Measurements from ENCODE around the gene EIF6. TPM values are rescaled to one million over a fixed set of nuclear protein-coding genes. Genes with fewer than 3 reads are reported as not detected.

Gene EIF6
- total and polyA plus RNA-seq, 9 of the 15 experiments (the other 6 are each of a cell fraction or from before 2014, with no cell fraction given) = 165 to 832 (median 229) TPM

DNA sequence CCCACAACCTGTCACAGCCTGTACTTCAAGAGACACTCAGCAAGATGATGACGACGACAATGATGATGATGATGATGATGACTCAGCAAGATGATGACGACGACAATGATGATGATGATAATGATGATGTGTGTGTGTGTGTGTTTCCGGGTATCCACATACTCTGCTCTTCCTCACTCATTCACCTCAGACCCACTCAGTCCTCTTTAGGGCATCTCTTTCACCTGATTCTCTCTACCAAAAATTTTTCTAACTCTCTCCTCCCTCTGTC, 1.2 kb upstream of the EIF6 start (continued):
- TF ChIP-seq, protein P1, sequence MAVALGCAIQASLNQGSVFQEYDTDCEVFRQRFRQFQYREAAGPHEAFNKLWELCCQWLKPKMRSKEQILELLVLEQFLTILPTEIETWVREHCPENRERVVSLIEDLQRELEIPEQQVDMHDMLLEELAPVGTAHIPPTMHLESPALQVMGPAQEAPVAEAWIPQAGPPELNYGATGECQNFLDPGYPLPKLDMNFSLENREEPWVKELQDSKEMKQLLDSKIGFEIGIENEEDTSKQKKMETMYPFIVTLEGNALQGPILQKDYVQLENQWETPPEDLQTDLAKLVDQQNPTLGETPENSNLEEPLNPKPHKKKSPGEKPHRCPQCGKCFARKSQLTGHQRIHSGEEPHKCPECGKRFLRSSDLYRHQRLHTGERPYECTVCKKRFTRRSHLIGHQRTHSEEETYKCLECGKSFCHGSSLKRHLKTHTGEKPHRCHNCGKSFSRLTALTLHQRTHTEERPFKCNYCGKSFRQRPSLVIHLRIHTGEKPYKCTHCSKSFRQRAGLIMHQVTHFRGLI (CRISPR knock-in tag; IDR thresholded peaks at IDR 0.05) = no peak
- TF ChIP-seq ZBTB26 (CRISPR knock-in tag; IDR thresholded peaks at IDR 0.05) (no peak), NR2F6 (CRISPR knock-in tag; IDR thresholded peaks at IDR 0.05) (no peak), ARHGAP35 (IDR thresholded peaks at IDR 0.05; ENCODE audit: partially characterized antibody) (no peak), POLR2B (IDR thresholded peaks at IDR 0.05; ENCODE audit: low read depth, partially characterized antibody) (peak; percentile 29), SAFB (IDR thresholded peaks at IDR 0.05; ENCODE audit: borderline replicate concordance, low read depth, low read length) (no peak), CREB1 (IDR thresholded peaks at IDR 0.05) (peak; percentile 96), CREB1 (CRISPR knock-in tag; IDR thresholded peaks at IDR 0.05) (peak; percentile 90), ZNF512 (tag; IDR thresholded peaks at IDR 0.05) (no peak), MCM2 (IDR thresholded peaks at IDR 0.05; ENCODE audit: low read depth) (no peak), CREM (IDR thresholded peaks at IDR 0.05; ENCODE audit: low read depth) (peak; percentile 98), ZNF77 (CRISPR knock-in tag; IDR thresholded peaks at IDR 0.05) (no peak), THAP7 (CRISPR knock-in tag; IDR thresholded peaks at IDR 0.05) (no peak), CEBPG (CRISPR knock-in tag; IDR thresholded peaks at IDR 0.05) (no peak), CEBPG (tag; conservative IDR thresholded peaks at IDR 0.05 in 1 of 2, IDR thresholded peaks at IDR 0.05 in 1 of 2) (no peak), MBD2 (IDR thresholded peaks at IDR 0.05; ENCODE audit: borderline replicate concordance, low read depth) (no peak), RBM34 (IDR thresholded peaks at IDR 0.05; ENCODE audit: borderline replicate concordance, insufficient read depth, low read length) (no peak), PML (IDR thresholded peaks at IDR 0.05; ENCODE audit: low read length) (no peak), KDM5B (IDR thresholded peaks at IDR 0.05; ENCODE audit: insufficient replicate concordance, low read depth, low read length) (no peak), NCOA1 (IDR thresholded peaks at IDR 0.05; ENCODE audit: low read depth) (peak; percentile 96), HOXB6 (CRISPR knock-in tag; IDR thresholded peaks at IDR 0.05; ENCODE audit: borderline replicate concordance) (no peak)

Data from K562 (cell line).